IPS-18c (cell line): ENCODE data around the gene ZNF277.

Experiments
- H3K4me3 ChIP-seq: 2 replicates; pipeline ENCODE4 v1.7.0; 2013; ENCODE audit warnings: low read depth, mild to moderate bottlenecking, low read length, moderate library complexity; ENCODE audit not compliant: insufficient read depth
- H3K9me3 ChIP-seq: one replicate; pipeline ENCODE4 v1.6.1; 2013; ENCODE audit warnings: mild to moderate bottlenecking, low read length, moderate library complexity; ENCODE audit not compliant: control insufficient read depth, insufficient read depth

The ZNF277 gene

DNA sequence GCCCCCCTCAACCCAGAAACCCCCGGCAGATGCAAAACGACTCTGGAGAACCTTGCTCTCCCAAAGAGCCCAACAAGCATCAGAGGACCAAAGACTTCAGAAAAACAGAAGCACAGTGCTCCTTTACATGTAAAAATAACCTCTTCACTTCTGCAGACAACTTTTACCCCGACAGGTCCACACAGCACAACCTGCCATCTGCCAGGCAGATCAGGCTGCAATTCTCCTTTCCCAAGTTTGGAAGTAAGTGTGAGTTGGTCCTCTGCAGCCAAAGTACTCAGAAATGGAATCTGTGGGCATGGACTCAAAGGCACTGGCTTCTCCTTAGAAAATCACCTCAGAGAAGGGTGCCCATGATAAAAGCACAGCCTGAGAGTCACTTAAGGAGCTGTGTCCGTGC lies 26.3 kb upstream of the ZNF277 start:
- Histone ChIP-seq H3K9me3 (no peaks in the 10 kb centered on the region), H3K4me3 (no peak overlapping the region)

- Histone ChIP-seq H3K9me3 (no peaks in the 10 kb centered on the region), H3K4me3 (no peak overlapping the region)
Measured at GRCh38 chr7:112182749-112183148, 23.7 kb upstream of the ZNF277 start.

DNA sequence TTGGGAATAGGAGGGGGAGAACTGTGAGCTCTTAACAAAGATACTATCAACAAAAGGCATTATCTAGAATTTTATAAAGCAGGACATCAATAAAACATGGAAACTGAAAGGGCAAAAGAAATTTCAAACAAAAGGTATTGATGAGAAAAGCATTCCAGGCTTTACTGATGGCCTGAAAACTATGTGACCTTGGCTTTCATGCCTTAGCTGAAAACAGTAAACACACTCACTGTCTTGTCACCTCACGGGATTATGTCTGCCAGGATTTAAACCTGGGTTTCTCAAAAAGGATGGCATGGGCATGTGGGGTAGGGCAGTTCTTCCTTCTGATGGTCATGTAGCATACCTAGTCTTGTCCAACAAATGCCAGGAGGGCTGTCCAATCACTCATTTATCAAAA lies 23.2 kb upstream of the ZNF277 start:
- Histone ChIP-seq H3K4me3 (no peak overlapping the region), H3K9me3 (no peaks in the 10 kb centered on the region)

GRCh38 chr7:112184455-112184854 lies 22.0 kb upstream of the ZNF277 start:
- Histone ChIP-seq H3K4me3 (no peak overlapping the region), H3K9me3 (no peaks in the 10 kb centered on the region)

GRCh38 chr7:112185005-112185834 lies 21.3 kb upstream of the ZNF277 start:
- no peaks in the 10 kb centered on the region for H3K9me3 ChIP-seq
- H3K4me3 ChIP-seq, result no peak overlapping the region

- H3K4me3 ChIP-seq, result no peak overlapping the region
Measured at GRCh38 chr7:112186300-112186699, 20.2 kb upstream of the ZNF277 start.

DNA sequence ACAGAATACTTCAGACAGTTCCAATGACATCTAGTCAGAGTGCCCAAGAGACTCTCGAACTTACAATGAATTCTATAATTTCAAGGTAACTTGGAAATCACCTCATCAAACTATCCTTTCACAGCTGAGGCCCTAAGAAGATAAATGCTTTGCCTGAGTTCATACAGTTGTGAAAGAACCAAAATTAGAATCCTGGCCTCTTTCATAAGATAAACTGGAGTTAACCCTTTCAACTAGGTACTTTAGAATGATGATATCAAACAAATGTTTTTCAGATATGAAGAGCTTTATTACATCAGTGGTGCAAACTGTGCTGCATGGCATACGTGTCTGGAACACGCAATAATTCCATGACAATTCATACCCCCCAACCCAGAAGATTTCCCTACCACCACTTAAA lies 18.2 kb upstream of the ZNF277 start:
- no peaks in the 10 kb centered on the region for H3K9me3 ChIP-seq
- no peak overlapping the region for H3K4me3 ChIP-seq

More at GRCh38 chr7:112186300-112186699, 20.2 kb upstream of the ZNF277 start:
- no peaks in the 10 kb centered on the region for H3K9me3 ChIP-seq

- Histone ChIP-seq H3K9me3 (no peaks in the 10 kb centered on the region), H3K4me3 (no peak overlapping the region)
Measured at GRCh38 chr7:112189691-112190090, 16.8 kb upstream of the ZNF277 start.

DNA sequence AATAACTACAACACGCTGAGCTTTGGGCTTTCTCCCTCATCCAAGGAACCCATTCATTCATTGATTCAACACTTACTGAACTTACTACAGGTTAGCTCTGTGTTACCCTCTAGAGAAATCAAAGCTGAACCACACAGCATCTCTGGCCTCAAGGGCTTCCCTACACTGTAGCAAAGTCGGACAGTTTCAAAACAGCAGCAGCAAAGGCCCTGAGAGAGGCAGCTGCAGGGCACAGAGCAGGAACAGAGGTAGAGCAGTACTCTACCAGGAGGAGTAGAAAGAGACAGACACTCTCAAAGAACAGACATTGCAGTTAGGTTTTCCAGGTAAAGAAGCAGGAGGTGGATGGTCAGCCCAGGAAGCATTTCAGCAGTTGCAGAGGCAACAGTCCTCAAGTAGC lies 16.4 kb upstream of the ZNF277 start:
- Histone ChIP-seq H3K4me3 (no peak overlapping the region), H3K9me3 (no peaks in the 10 kb centered on the region)

- Histone ChIP-seq H3K9me3 (no peaks in the 10 kb centered on the region), H3K4me3 (no peak overlapping the region)
Measured at GRCh38 chr7:112192236-112193154, 14.0 kb upstream of the ZNF277 start.

DNA sequence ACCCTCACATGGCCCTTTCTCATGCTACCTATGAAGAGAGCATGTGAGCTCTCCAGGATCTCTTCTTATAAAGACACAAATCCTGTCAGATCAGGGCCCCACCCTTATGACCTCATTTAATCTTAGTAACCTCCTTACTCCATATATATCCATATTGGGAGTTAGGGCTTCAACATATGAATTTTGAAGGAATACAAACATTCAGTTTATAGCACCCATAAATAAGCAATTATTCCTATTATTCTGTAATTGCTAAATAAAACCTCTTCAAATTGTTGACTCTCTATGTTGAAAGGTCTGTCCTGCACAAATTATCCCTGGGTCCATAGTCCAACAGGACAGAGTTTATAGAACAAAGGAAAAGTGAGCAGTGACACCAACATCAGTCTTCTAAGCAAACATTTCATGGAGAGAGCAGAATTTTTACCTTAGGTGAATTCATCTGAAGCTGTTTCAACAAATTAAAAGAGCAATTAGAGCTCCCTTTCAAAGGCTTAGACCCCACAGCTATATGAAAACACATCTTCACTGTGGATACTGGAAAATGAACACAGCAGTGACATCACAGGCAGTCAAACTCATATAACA lies 12.5 kb upstream of the ZNF277 start:
- Histone ChIP-seq H3K9me3 (no peaks in the 10 kb centered on the region), H3K4me3 (no peak overlapping the region)

DNA sequence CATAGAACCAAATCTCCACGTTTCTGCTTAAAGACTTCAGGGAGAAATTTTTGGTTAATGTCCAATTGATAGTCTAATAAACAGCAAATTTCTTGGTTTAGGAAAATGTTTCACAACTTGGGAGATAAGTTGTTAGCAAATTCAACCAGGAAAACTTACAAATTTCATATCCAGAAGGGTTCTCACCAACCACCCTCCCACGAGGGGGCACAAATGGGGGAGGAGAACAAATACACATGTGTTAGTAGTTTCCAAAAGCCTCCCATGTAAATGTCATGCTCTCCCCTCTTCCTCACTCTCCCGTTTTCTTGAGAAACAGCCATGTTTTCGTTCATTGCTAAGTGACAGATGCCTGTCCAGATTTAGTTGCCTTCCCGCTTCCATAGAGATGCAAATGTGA lies 10.8 kb upstream of the ZNF277 start:
- Histone ChIP-seq H3K4me3 (no peak overlapping the region), H3K9me3 (no peaks in the 10 kb centered on the region)

GRCh38 chr7:112197322-112197721 lies 9.2 kb upstream of the ZNF277 start:
- H3K4me3 ChIP-seq, result no peak overlapping the region
- no peaks in the 10 kb centered on the region for H3K9me3 ChIP-seq

- H3K4me3 ChIP-seq, result no peak overlapping the region
Measured at GRCh38 chr7:112199035-112199655, 7.3 kb upstream of the ZNF277 start.

GRCh38 chr7:112199672-112200071 lies 6.8 kb upstream of the ZNF277 start:
- H3K4me3 ChIP-seq, result no peak overlapping the region
- no peaks in the 10 kb centered on the region for H3K9me3 ChIP-seq

More at GRCh38 chr7:112199035-112199655, 7.3 kb upstream of the ZNF277 start:
- no peaks in the 10 kb centered on the region for H3K9me3 ChIP-seq

GRCh38 chr7:112201411-112201810 lies 5.1 kb upstream of the ZNF277 start:
- no peak overlapping the region for H3K4me3 ChIP-seq
- no peaks in the 10 kb centered on the region for H3K9me3 ChIP-seq

- H3K4me3 ChIP-seq, result no peak overlapping the region
- H3K9me3 ChIP-seq, result peaks cover under 1% of the 10 kb centered on the region
Measured at GRCh38 chr7:112201839-112202238, 4.7 kb upstream of the ZNF277 start.
